GM21367 (cell line): ENCODE results near the gene SAMD4A.

Experiments
- ATAC-seq: cut with Tn5 transposase; IDR thresholded peaks from one replicate; pipeline ENCODE4 v1.9.1; 2021; ENCODE audit not compliant: unreplicated experiment

SAMD4A gene

DNA sequence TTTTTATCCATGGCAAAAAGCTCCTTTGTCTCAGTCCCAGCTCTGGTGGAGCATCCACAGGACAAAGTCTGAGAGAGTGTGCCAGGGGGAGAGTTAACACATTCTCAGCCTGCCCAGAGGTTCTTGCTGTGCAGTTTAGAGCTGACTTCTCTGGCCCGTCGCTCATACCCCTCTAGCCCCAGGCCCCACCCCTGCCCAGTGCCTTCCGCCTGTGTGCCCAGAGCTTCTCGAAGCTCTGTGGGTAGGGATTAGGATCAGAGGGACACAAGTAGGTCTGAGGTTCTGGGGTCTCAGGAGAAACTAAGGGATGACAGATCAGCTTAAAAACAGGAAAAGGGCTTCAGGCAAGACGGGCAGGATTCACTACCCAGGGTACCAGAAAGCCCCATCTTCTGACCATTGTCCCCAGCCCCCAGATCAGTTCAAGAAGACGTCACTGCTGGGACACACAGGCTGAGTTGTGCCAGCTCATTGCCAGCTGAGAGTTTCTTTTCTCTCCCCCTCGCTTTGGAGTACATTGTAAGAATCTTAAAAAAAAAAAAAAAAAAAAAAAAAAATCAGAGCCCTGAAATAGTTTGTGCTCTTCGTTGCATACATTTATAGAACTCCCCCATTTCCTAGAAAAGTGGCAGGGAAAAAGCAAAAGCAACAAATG, 208.7 kb downstream of the SAMD4A start:
- no peak for ATAC-seq

DNA sequence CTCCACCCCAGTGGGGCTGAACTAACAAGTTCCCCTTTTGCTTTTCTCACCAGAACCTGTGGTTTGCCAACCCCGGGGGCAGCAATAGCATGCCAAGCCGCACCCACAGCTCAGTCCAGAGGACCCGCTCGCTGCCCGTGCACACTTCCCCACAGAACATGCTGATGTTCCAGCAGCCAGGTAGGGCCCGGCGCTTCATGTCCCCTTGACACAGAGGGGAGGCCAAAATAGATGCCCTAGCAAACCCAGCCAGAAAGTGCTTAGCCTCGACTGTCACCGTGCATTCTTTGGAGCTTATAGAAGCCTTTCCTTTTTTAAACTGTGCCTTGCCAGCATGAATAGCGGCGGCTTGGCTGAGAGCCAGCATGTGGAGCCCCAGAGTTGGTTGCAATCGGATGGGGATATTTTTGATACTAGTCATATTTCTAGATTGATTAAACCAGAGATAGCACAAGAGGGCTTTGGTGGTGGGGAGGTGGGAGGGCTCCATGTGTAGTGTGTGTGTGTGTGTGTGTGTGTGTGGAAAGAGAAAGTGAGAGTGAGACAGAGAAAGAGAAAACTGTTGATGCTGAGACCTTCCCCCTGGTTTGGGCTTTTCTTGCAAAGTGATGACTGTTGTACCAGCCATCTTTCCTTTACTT, 209.6 kb downstream of the SAMD4A start:
- no peak for ATAC-seq

DNA sequence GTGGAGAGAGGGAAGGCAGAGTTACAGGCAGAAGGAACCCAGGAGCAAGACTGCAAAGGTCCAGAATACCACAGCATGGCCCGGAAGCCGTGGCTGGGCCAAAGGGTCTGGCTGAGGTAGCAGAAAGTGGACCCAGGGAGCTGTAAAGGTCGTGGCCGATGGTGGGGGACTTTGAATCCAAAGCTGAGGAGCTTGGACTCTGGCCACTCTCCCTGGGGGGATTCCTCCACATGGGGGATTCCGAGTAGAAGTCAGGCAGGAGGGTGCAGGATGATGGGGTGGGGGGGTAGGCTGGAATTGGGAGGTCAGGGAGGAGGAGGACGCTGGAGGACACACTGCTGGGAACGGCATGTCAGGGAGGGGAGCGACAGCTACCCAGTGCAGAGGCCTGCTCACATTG, 210.5 kb downstream of the SAMD4A start:
- no peak for ATAC-seq

DNA sequence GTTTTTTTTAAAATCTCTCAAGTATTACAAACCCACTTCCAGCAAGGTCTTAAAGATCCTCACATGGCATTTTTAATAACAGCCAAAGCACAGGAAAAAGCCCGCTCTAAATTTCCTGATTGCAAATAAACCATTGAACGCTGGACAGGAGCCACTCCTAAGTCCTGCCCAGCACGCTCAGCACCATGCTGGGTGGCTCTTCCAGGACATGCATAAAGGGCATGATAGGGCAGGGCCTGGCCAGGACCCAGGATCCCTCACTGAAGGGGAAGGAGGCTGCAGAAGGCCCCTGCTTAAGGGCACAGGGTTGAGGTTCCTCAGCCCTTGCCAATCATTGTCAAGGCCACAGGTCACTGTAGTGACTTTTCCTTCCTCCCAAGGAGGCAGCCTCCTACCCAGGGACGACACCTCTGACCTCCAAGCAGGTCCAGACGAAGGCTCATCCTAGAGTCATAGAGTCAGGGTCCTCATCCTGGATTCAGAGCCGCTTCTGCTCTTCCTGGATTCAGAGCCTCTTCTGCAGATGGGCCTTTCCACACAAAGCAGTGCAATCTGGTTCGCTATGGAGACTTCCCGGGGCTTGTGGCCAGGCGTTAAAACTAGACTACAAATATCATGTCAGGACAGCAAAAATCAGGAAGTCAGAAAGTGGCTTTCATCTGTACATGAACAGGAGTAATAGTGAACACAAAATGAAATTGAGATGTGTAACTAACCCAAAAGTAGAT, 211.9 kb downstream of the SAMD4A start:
- no peak for ATAC-seq

DNA sequence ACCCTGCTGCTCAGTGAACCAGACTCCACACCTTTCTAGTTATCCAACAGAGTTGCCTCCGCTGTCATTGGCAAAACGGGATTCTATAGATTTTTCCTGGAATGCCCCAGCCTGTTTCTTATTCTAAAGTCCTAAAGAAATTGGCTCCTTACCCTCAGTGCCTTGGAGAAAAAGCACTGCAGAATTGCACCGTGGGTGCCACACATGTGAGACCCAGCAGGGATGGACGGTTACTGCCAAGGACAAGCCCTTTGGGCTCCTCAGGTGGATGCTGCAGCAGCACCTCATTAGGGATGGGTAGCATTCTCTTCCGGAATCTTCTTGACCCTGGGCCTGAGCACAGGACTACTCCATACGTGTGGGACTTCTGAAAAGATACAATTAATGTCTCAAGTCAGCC, 214.2 kb downstream of the SAMD4A start:
- no peak for ATAC-seq

DNA sequence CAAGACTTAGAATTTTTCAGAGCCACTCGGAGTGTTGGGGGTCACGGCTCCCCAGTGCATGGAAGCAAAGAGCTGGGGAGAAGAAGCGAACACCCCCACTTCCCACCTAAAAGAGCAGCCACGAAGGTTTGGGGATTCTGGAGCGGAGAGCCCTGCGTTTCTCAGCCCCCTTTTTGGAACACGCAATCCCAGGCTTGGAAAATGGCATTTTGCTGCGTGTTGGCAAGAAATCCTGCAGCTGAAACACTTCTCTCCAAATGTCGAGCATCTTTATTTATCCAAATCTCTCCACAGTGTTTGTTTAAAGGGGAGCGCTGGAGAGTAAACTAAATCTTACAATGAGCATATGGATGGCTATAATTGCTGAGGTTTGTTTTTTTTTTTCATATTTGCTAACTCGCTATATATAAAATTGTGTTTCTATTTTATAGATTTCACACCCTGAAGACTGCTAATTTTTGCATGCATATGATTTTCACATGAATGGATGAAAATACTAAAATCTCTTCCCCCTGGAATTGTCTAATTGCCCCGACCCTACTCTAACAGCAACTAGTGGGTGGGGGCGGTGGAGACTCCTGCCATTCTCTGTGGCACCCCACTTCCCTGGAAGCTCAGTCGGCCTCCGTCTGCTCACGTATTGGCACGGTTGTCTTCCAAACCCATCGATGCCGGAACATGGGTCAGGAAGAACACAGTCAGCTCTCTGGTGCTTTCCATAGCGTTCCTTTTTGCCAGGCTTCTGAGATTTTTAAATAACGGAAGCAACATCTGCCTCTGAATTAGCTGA, 215.2 kb downstream of the SAMD4A start:
- no peak for ATAC-seq

DNA sequence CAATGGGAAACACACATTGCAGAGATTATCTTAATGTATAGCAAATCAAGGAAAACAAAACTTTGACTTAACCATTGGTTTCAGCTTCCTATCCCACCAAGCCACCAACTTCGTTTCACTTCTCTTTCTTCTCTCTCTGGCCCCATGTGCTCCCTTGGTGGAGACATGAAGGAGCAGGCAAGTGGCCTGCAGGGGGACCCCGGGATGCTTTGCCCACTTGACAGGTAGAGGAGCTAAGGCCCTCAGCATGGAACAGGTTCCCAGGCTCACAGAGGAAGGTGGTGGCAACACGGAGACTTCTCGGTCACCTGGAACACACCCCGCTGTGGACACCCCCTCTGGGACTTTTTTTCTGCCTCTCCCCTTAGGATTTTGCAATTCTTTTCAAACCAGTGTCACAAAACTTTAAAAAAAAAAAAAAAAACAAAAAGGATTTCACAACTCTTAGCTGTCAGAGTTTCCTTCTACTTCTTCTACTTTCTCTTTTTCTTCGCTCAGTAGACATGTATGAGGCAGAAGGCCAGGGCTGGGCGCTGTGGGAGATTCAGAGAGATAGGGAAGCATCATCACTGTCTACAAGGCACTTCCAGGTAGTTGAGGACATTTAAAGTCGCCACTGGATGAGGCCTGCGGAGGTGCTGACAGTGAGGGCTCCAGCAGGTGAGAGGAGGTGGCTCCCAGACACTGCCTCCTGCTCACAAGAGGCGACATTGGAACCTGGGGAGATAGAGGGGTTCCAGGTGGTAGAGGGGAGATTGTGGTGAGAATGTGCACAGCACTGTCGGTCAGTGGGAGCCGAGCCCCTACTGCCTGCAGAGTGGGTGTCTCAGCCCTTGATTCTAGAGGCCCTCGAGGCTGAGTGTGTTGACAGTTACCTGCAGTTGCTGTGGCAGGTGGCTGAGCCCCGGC, 216.1 kb downstream of the SAMD4A start:
- ATAC-seq = peak; percentile 82

DNA sequence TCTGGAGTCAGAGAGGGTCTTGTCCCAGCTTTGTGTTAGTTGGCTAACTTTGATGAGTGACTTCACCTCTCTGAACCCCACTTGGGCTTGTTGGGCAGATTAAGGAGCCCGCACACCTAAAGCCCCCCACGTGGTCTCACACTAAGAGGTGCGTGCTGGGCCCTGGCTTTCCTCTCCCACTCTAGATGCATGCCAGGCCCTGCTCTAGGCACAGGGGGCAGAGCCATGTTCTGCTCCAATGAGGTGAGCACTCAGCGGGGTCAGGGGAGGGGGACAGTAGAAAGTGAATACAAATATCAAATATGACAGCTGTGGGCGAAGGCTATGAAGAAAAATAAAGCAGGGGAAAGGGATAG, 216.7 kb downstream of the SAMD4A start:
- ATAC-seq = no peak

DNA sequence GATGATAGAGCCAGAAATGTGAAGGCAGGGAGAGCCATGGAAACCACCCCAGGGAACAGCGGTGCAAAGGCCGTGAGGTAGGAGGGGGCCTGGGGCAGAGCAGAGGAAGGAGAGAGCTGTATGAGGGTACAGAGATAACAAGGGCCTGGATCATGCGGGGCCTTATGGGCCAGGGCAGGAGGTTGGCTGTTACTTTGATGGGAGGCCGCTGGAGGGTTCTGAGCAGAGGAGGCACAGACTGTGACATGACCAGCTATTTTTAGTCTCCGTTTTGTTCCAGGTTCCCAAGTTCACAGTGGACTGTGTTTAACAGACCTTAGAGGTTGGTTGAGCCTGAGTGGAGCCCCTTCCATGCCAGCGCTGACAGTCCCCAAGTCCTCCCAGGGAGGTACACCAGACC, 217.1 kb downstream of the SAMD4A start:
- ATAC-seq = no peak

DNA sequence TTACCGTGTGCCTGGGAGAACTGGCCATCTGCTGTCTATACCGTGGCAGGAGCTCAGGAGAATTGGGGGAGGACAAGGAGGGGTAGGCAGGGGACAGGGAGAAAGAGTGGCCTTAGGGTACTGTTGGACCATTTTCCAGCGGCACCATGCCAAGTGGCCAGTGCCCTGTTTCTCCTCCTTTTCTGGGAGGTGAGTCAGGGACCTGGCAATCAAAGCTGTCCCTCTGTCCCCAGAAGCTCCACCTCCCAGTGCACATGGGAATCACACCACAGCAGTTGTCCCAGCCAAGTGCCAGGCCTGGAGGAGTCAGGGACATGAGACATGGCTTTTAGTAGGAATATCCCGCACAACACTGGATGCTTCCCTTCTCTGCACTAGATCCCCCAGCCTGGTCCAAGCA, 217.7 kb downstream of the SAMD4A start:
- ATAC-seq = no peak

DNA sequence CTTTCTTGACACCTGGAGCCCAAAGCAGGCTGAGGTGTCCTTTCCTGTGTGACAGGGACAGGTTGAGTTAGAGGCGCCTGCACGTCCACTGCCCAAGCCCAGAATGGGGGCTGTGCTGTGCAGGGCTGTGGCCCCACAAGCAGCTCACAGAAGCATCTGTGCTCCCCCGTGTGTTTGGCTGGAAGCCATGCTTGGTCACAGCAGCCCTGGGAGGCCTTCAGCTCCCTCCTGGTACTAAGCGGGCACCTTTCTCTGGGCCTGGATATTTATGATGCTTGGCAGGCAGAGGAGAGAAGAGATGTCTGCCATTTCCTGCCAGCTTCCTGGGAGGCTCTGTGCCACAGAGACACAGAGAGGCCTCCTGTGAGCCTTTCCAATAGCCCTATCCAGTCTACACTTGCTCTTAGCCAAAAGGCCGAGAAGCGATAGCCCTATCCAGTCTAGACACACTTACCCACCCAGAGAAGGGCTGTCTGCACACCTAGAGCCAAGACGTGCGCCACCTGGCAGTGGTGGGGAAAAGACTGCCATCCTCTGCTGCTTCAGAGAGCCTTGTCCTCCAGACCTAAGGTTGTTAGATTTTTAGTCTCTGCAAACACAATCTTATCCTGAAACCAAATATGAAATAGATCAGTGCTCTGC, 218.3 kb downstream of the SAMD4A start:
- ATAC-seq = no peak

DNA sequence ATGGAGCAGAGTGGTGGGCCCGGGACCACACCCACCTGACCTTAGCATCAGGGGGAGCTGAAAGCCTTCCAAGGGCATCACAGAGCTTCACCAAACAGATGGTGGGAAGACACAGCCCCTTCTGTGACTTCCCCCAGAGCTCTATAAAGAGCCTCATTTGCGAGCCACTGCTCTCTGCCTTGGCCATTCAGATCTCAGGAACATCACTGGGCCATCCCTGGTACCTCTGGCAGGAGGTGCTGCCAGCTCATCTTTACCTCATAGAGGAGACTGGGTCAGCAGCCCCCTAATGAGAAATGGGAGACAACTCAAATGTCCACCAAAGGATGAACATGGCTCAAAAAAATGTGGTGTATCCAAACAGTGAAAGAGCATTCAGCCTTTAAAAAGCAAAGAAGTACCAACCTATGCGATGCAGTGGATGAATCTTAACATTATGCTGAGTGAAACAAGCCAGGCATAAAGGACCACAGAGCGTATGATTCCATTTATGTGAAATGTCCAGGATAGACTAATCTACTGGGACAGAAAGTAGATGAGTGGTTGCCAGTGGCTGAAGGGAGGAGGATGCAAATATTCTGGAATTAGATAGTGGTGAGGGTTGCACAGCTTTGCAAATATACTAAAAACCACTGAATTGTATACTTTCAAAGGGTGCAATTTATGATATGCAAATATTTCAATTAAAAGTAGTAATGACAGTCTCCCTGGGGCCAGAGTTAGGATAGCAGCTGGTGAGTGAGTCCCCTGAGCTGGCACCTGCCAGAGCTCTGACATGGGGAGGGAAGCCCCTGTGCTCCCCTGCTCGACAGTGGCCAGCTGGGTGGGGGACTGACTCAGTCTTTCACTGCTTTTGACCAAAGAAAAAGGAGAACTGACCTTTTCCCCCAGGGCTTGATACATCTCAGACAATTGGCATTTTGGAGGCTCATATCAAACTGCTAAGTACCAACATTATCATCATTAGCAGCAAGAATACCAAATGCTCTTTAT, 219.1 kb downstream of the SAMD4A start:
- ATAC-seq = no peak

DNA sequence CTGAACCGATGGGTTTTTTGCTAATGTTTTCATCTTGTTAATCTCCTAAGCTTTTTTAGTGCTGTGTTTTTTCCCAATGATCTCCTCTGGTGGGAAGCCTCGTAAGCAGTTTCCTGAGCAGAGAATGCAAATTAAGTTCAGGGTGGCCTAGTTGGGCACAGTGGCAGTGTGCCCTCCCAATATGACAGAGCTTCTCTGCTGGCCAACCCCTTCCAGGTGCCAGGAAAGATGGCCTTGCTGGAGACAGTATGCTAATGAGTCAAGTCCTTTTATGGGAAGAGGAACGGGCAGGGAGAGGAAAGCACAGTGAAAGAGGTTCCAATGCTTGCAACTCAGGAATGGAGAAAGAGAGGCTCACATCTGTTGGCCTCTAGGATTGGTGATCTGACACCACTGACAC, 219.9 kb downstream of the SAMD4A start:
- no peak for ATAC-seq

DNA sequence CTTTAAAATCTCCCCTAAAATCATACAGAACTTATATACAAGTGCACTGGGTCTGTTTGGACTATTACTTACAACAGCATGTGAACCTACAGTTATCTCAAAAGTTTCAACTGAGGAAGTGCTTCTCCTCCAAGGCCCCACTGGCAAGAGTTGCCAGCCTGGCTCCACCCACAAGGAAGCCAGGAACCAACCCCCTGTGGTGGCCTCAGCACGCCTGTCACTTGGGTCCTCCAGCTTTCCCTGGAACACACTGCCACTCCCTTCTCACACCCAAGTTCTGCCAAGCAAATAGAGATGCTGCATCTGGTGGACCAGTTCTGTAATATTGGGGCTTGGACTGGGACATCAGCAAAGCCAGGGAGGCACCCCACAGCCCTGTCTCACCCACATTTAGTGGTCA, 220.3 kb downstream of the SAMD4A start:
- no peak for ATAC-seq

DNA sequence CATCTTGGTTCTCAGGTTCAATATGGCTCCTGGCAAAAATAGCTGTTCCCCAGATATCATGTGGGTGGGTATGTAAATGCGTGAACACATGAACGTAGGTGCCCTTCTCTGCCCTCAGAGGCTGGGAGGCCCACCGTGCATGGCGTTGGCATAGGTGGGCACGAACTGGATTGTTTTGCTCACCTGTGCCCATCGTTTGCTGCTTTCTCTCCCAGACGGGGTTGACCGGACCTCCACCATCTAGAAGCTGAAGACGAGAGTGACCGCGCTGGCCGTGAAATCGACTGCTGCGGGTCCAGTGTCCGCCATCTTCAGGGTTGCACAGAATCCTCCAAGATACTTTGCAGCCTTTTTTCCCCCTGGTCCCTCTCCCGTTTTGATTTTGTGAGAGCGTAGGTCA, 221.8 kb downstream of the SAMD4A start:
- no peak for ATAC-seq

DNA sequence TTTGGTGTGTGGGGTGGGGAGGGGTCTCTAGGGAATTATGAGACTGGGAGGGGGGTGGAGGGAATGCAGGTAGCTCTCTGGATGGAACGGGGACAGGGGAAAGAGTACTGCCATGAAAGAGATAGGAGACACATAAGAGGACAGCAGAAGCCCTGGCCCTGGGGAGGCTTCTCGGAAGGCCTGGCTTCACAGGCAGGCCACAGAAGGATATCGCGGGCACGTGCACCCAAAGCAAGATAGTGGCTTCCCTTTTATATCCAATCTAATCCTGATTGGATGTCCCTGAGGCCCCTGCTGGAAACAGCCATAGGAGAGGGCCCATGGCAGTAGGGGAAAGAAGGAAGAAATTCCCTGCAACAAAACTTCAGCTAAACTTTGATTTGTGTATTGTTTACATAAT, 222.2 kb downstream of the SAMD4A start:
- no peak for ATAC-seq

DNA sequence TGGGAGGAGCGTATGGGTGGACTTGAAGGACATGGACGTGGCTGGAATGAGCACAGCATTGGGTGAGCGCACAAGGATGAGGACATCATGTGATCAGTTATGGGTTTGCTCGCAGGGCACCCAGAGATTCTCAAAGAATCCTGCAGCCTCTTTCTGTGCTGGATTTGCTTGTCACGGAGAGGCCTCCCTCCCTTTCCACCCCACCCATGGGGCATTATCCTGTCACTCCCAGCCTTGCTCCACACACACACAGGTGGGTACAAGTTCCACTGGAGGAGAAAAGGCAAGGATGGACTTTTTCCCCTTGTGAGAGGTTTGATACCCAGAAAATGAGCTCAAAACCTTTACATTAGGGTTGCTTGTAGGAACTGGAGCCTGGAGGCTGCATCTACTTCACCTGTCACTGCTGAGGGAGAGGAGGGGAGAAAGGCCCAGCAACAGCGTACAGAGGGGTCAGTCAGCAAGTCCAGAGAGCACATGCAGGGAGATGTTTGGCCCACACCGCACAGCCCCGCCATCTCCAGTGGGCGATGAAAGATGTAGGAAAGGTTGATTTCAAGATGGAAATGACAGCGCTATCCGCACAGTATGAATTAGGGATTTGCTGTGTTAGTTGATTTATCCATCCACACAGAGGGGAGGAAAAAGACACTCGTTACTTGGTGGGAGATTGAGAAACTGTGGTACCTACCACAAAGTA, 223.0 kb downstream of the SAMD4A start:
- ATAC-seq = no peak

DNA sequence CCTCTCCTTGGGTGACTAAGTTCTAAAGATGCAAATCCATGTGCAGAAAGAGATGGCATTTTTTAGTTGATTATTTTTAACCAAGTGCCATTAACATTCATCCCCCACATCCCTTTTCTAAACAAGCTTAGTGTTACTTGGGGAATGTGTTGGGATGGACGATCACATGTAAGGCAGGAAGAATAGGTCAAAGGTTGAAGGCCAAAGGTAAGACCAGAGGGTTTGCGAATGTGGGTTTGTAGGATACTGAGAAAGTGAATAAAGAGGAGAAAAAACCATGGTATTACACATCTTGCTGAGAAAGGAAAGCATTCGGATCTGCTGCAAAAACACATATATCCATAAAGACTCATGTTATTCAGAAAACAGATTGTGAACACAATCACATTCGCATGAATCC, 224.1 kb downstream of the SAMD4A start:
- ATAC-seq = no peak
